PFSK-1 (cell line): Measurements from ENCODE around the gene TMEM175.

Experiments used
- FOXP2 ChIP-seq: optimal IDR thresholded peaks from 2 replicates; pipeline ENCODE3; 2011; ENCODE audit warnings: borderline replicate concordance, control low read depth, inconsistent platforms; ENCODE audit not compliant: insufficient read depth; ENCODE audit errors: extremely low read length, extremely low read depth
- POLR2AphosphoS5 ChIP-seq: IDR thresholded peaks from 2 replicates; pipeline ENCODE4 v1.6.1; 2012; ENCODE audit warnings: low read depth, mild to moderate bottlenecking, control low read depth, low read length, moderate library complexity
- REST ChIP-seq, 2 experiments: IDR thresholded peaks; 2 replicates each; pipeline versions ENCODE4 v1.6.1 to v1.8.0; 2011 to 2012; ENCODE audit warnings: low read depth in 2 of 2, low read length in 2 of 2, control low read depth in 1 of 2, inconsistent platforms in 1 of 2, mild to moderate bottlenecking in 1 of 2, moderate library complexity in 1 of 2; ENCODE audit not compliant: insufficient read depth in 1 of 2
- SIN3A ChIP-seq: IDR thresholded peaks from 2 replicates; pipeline ENCODE4 v1.6.1; 2012; ENCODE audit warnings: mild to moderate bottlenecking, low read length, moderate library complexity, borderline replicate concordance; ENCODE audit not compliant: insufficient read depth
- TAF1 ChIP-seq: IDR thresholded peaks from 2 replicates; pipeline ENCODE4 v1.6.1; 2012; ENCODE audit warnings: low read length, control low read depth, borderline replicate concordance; ENCODE audit not compliant: insufficient read depth

TMEM175 gene

GRCh38 chr4:1002631-1003251, 70.5 kb downstream of the TMEM175 start:
- TF ChIP-seq POLR2AphosphoS5 (no peak), TAF1 (no peak), FOXP2 (no peak), SIN3A (no peak), REST (IDR thresholded peaks at IDR 0.05; ENCODE audit: insufficient read depth in 1 of 2, low read depth in 2 of 2, low read length in 2 of 2) (no peak)

GRCh38 chr4:1003271-1004070, 71.2 kb downstream of the TMEM175 start:
- TF ChIP-seq REST (IDR thresholded peaks at IDR 0.05; ENCODE audit: insufficient read depth in 1 of 2, low read depth in 2 of 2, low read length in 2 of 2) (no peak), FOXP2 (no peak), POLR2AphosphoS5 (no peak), SIN3A (no peak), TAF1 (no peak)

- TF ChIP-seq POLR2AphosphoS5 (no peak), SIN3A (no peak), FOXP2 (no peak), REST (IDR thresholded peaks at IDR 0.05; ENCODE audit: insufficient read depth in 1 of 2, low read depth in 2 of 2, low read length in 2 of 2) (no peak), TAF1 (no peak)
Observed at GRCh38 chr4:1004071-1004418, 71.8 kb downstream of the TMEM175 start.

GRCh38 chr4:1004557-1005485, 72.6 kb downstream of the TMEM175 start:
- TF ChIP-seq POLR2AphosphoS5, result no peak
- no peak for TF ChIP-seq FOXP2
- no peak for TF ChIP-seq SIN3A
- no peak for TF ChIP-seq TAF1
- no peak for TF ChIP-seq REST (IDR thresholded peaks at IDR 0.05; ENCODE audit: insufficient read depth in 1 of 2, low read depth in 2 of 2, low read length in 2 of 2)
